Erythroblast (primary cell): ENCODE measurements around the gene GBF1.

Experiments
- DNase-seq, 2 experiments: peaks; one replicate each; lab custom pipeline; 2025; lab: John Stamatoyannopoulos, UW
- GATA1 ChIP-seq: IDR thresholded peaks from 2 replicates; pipeline ENCODE4 v1.6.1; 2011; ENCODE audit warnings: low read depth, mild to moderate bottlenecking, control low read depth, low read length, moderate library complexity
- POLR2A ChIP-seq: IDR thresholded peaks from 2 replicates; pipeline ENCODE4 v1.6.1; 2011; ENCODE audit warnings: mild to moderate bottlenecking, low read length

Gene GBF1

GRCh38 chr10:102406815-102407214 is 161.5 kb downstream of the GBF1 start:
- no peak for TF ChIP-seq POLR2A
- no peak for TF ChIP-seq GATA1
- DNase-seq = no peak

GRCh38 chr10:102407425-102408130 is 162.2 kb downstream of the GBF1 start:
- no peak for TF ChIP-seq POLR2A
- no peak for TF ChIP-seq GATA1
- no peak for DNase-seq

- no peak for DNase-seq
- TF ChIP-seq GATA1 (no peak), POLR2A (no peak)
These were observed 162.9 kb downstream of the GBF1 start for GRCh38 chr10:102408131-102408727.

GRCh38 chr10:102408728-102409603 is 163.6 kb downstream of the GBF1 start:
- no peak for DNase-seq
- TF ChIP-seq GATA1 (no peak), POLR2A (no peak)

- DNase-seq = no peak
These were observed 164.5 kb downstream of the GBF1 start for GRCh38 chr10:102409604-102410428.

GRCh38 chr10:102410429-102411073 is 165.2 kb downstream of the GBF1 start:
- DNase-seq = no peak
- no peak for TF ChIP-seq GATA1
- TF ChIP-seq POLR2A = no peak

More at GRCh38 chr10:102409604-102410428, 164.5 kb downstream of the GBF1 start:
- no peak for TF ChIP-seq POLR2A
- TF ChIP-seq GATA1 = no peak

GRCh38 chr10:102411341-102412255 is 166.3 kb downstream of the GBF1 start:
- TF ChIP-seq GATA1 (no peak), POLR2A (no peak)
- no peak for DNase-seq

GRCh38 chr10:102412293-102412692 is 167.0 kb downstream of the GBF1 start:
- no peak for DNase-seq

GRCh38 chr10:102413053-102413705 is 167.8 kb downstream of the GBF1 start:
- no peak for DNase-seq
- TF ChIP-seq GATA1 (no peak), POLR2A (no peak)

More at GRCh38 chr10:102412293-102412692, 167.0 kb downstream of the GBF1 start:
- TF ChIP-seq GATA1 (no peak), POLR2A (no peak)

GRCh38 chr10:102413806-102414561 is 168.7 kb downstream of the GBF1 start:
- TF ChIP-seq GATA1 (no peak), POLR2A (no peak)
- no peak for DNase-seq

GRCh38 chr10:102414749-102415148 is 169.4 kb downstream of the GBF1 start:
- no peak for TF ChIP-seq POLR2A
- no peak for TF ChIP-seq GATA1
- no peak for DNase-seq
